Tibial nerve (tissue), 4 donors: Measurements from ENCODE around the gene TBC1D22A. TPM values are rescaled to one million over a fixed set of nuclear protein-coding genes. Genes with fewer than 3 reads are reported as not detected.

Experiments
- DNase-seq, 2 donors: peaks; one replicate each; pipeline ENCODE4 v3.0.0-alpha.2; 2019; ENCODE audit warnings: low spot score in 2 of 2
- H3K27ac ChIP-seq, 4 donors: fragments of 200-600 bp; sonication (generic) in 3 of 4; one replicate each; pipeline ENCODE4 v1.5.1; 2017 to 2019; ENCODE audit warnings: mild to moderate bottlenecking in 1 of 4
- H3K27me3 ChIP-seq, 2 donors: fragments of 200-600 bp; sonication (generic) in 1 of 2; one replicate each; pipeline versions ENCODE4 v1.5.1 to v1.6.0; 2017 to 2019
- H3K36me3 ChIP-seq, 3 donors: fragments of 200-600 bp; sonication (generic); one replicate each; pipeline ENCODE4 v1.5.1; 2018 to 2019
- H3K4me1 ChIP-seq, 4 donors: fragments of 200-600 bp; sonication (generic) in 3 of 4; one replicate each; pipeline ENCODE4 v1.5.1; 2017 to 2019
- H3K4me3 ChIP-seq, 4 donors: fragments of 200-600 bp; sonication (generic) in 3 of 4; one replicate each; pipeline ENCODE4 v1.5.1; 2017 to 2019; ENCODE audit warnings: mild to moderate bottlenecking in 1 of 4, moderate library complexity in 1 of 4
- H3K9me3 ChIP-seq, 4 donors: fragments of 200-600 bp; sonication (generic) in 3 of 4; one replicate each; pipeline ENCODE4 v1.5.1; 2017 to 2019
- EP300 ChIP-seq, 2 donors: sonication (generic); formaldehyde crosslinking; IDR thresholded peaks; one replicate each; pipeline ENCODE4 v1.6.1; 2017; ENCODE audit warnings: antibody characterized with exemption in 2 of 2, mild to moderate bottlenecking in 1 of 2
- POLR2A ChIP-seq, 2 donors: fragments of 450-650 bp; IDR thresholded peaks; one replicate each; pipeline ENCODE4 v1.6.1; 2017; ENCODE audit warnings: antibody characterized with exemption in 2 of 2, mild to moderate bottlenecking in 2 of 2, moderate library complexity in 2 of 2
- WGBS, 2 donors: methylation state at CpG; one replicate each; pipeline ENCODE4 v1.1.5; 2018; 5-methylcytosine and 5-hydroxymethylcytosine counted together
- total RNA-seq, 4 donors: library from RNA; depleted of rRNA; stranded (reverse); fragments of >200 nt; gene quantifications; one replicate each; pipeline ENCODE4 v1.1.0, GENCODE V29; 2016
- TF ChIP-seq, protein P1 (sequence below), 5 experiments: fragments of 200-600 bp in 3 of 5; fragments of 450-650 bp in 2 of 5; sonication (generic) in 3 of 5; IDR thresholded peaks; one replicate each; pipeline ENCODE4 v1.5.1; 2016 to 2019; ENCODE audit warnings: antibody characterized with exemption in 5 of 5, mild to moderate bottlenecking in 3 of 5, moderate library complexity in 2 of 5

TBC1D22A gene
- total RNA-seq, 4 donors from 2014 or later: 27.3 to 35.4 (median 29.3) TPM

DNA sequence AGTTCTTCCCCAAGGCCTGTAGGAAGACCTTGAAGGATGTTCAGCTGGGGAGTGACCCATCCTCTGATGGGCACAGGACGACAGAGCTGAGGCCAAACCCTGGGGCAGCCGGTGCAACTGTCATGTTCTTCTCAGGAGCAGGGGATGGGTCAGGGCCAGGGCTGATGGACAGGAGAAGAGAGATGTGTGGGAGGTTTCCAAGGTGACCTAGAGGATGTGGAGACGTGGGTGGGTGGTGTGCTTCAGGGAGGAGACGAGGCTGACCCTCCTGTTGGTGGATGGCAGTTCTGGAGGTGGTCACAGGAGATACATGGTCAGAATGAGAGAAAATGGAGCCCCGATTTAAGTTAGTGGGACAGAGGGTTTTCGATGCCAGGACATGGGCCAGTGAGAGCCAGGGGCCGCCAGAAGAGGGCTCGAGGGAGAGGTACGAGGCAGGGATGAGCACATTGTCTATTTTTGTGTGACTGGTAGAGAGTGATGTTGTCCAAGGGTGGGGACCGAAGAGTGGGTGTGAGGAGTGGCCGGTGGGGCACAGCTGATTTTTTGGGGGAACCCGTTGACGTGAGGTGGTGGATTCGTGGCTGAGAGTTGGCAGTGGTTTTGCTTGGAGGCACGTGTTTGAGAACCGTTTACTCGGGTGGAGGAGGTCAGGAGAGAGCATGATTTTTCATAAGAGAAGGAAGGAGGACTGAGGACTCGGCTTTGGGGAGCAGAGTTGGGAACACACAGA lies 14.6 kb downstream of the TBC1D22A start:
- 56 to 60% methylated on average over 17 to 18 of the region's 18 CpGs for WGBS, 2 donors
- Histone ChIP-seq H3K27me3 (no peaks in the 10 kb centered on the region), H3K36me3 (no peaks in the 10 kb centered on the region), H3K4me1 (peaks cover 0 to 54% (median 34%) of the 10 kb centered on the region in 4 donors), H3K9me3 (no peaks in the 10 kb centered on the region), H3K4me3 (no peak overlapping the region), H3K27ac (peak overlapping the region in 3 of 4 donors; percentile 9 to 60 (median 50))
- no peak for DNase-seq
- TF ChIP-seq EP300 (IDR thresholded peaks at IDR 0.05) (no peak), POLR2A (IDR thresholded peaks at IDR 0.05) (no peak)
- TF ChIP-seq, protein P1, sequence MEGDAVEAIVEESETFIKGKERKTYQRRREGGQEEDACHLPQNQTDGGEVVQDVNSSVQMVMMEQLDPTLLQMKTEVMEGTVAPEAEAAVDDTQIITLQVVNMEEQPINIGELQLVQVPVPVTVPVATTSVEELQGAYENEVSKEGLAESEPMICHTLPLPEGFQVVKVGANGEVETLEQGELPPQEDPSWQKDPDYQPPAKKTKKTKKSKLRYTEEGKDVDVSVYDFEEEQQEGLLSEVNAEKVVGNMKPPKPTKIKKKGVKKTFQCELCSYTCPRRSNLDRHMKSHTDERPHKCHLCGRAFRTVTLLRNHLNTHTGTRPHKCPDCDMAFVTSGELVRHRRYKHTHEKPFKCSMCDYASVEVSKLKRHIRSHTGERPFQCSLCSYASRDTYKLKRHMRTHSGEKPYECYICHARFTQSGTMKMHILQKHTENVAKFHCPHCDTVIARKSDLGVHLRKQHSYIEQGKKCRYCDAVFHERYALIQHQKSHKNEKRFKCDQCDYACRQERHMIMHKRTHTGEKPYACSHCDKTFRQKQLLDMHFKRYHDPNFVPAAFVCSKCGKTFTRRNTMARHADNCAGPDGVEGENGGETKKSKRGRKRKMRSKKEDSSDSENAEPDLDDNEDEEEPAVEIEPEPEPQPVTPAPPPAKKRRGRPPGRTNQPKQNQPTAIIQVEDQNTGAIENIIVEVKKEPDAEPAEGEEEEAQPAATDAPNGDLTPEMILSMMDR (IDR thresholded peaks at IDR 0.05): no peak

DNA sequence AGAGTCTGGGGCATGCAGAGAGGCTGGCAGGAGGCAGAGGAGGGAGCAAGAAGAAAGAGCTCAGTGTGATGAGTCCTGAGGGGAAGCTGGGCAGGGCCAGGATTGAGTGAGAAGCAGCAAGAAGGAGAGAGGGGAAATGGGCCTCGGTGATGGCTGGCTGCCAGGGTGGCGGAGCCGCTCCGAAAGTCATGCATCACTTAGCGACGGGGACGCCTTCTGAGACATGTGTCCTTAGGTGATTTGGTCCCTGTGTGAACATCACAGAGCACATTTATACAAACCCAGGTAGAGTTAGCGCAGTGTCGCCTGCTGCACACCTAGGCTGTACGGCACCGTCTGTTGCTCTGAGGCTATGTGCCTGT lies 15.1 kb downstream of the TBC1D22A start:
- no peaks in the 10 kb centered on the region for H3K27me3 ChIP-seq
- H3K4me3 ChIP-seq: no peak overlapping the region
- DNase-seq: peak in 1 of 2 donors; percentile 35
- H3K4me1 ChIP-seq: peaks cover 0 to 54% (median 34%) of the 10 kb centered on the region in 4 donors
- H3K27ac ChIP-seq: peak overlapping the region in 3 of 4 donors; percentile 5 to 60 (median 9)
- WGBS, 2 donors: 56 to 57% methylated on average over 11 of the region's 11 CpGs
- TF ChIP-seq EP300 (IDR thresholded peaks at IDR 0.05) (no peak), POLR2A (IDR thresholded peaks at IDR 0.05) (no peak)
- TF ChIP-seq, protein P1 (IDR thresholded peaks at IDR 0.05): no peak
- no peaks in the 10 kb centered on the region for H3K36me3 ChIP-seq
- no peaks in the 10 kb centered on the region for H3K9me3 ChIP-seq

DNA sequence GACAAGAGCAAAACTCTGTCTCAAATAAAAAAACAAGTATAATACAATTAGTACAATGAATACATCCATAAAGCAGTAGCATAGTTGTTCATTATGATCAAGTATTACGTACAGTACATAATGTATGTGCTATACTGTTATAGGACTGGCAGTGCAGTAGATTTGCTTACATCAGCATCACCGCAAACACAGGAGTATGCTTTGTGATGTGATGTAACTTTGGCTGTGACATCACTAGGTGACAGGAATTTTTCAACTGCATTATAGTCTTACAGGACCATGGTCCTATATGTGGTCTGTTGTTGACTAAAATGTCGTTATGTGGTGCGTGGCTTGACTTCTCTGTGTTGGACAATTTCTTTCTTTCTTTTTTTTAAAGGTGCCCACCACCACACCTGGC lies 16.6 kb downstream of the TBC1D22A start:
- Histone ChIP-seq H3K27me3 (no peaks in the 10 kb centered on the region), H3K36me3 (no peaks in the 10 kb centered on the region), H3K27ac (no peak overlapping the region), H3K4me1 (peaks cover 0 to 41% (median 29%) of the 10 kb centered on the region in 4 donors), H3K9me3 (no peaks in the 10 kb centered on the region), H3K4me3 (no peak overlapping the region)
- DNase-seq: no peak
- 95 to 99% methylated on average over 4 of the region's 4 CpGs for WGBS, 2 donors
- TF ChIP-seq EP300 (IDR thresholded peaks at IDR 0.05): no peak

DNA sequence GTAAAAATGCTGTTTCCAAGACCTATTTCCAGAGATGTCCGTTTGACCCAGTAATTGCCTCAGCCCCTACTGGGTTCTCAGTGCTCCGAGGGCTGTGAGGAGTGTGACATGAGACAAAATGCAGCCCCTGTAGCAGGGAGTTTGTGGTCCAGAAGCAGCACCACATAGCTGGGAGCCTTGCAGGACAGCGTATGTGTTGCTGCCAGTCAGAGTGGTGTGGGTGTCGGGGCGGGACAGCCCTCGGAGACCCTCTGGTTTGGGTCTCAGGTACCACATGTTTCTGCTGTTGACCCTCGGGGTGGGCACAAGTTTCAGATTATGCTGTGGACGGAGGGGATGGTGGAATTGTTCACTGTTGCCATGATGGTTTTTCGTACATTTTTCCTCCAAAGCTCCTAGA lies 17.2 kb downstream of the TBC1D22A start:
- TF ChIP-seq POLR2A (IDR thresholded peaks at IDR 0.05) (no peak), EP300 (IDR thresholded peaks at IDR 0.05) (no peak)
- TF ChIP-seq, protein P1 (IDR thresholded peaks at IDR 0.05): no peak

DNA sequence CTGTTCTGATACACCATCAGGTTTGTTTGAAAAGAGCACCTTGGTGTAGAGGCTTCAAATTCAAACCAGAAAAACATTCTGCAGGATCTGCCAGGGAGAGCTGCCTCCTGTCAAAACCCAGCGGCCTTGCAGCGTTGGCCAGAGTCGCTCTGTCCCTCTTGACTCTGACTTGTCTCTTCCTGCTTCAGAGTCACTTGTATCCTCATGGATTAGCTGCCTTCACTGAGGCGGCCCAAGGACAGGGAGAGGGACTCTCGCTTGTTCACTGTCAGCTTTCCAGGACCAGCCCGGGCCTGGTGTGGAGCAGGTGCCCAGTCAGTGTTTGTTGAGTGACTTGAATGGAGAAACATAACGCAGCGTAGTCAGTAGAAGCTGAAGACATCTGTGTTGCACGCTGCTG lies 18.0 kb downstream of the TBC1D22A start:
- WGBS, 2 donors: 88 to 89% methylated on average over 9 of the region's 9 CpGs

More for the DNA sequence above, 17.2 kb downstream of the TBC1D22A start:
- H3K27me3 ChIP-seq: no peaks in the 10 kb centered on the region
- 86 to 89% methylated on average over 9 of the region's 9 CpGs for WGBS, 2 donors
- H3K27ac ChIP-seq: no peak overlapping the region
- no peak overlapping the region for H3K4me3 ChIP-seq
- peaks cover 0 to 34% (median 25%) of the 10 kb centered on the region in 4 donors for H3K4me1 ChIP-seq
- no peaks in the 10 kb centered on the region for H3K9me3 ChIP-seq
- H3K36me3 ChIP-seq: no peaks in the 10 kb centered on the region
- DNase-seq: no peak

More for the DNA sequence above, 18.0 kb downstream of the TBC1D22A start:
- Histone ChIP-seq H3K36me3 (no peaks in the 10 kb centered on the region), H3K27me3 (no peaks in the 10 kb centered on the region), H3K9me3 (no peaks in the 10 kb centered on the region), H3K27ac (no peak overlapping the region), H3K4me1 (peaks cover 0 to 26% (median 21%) of the 10 kb centered on the region in 4 donors), H3K4me3 (no peak overlapping the region)
- no peak for TF ChIP-seq POLR2A (IDR thresholded peaks at IDR 0.05)
- TF ChIP-seq, protein P1 (IDR thresholded peaks at IDR 0.05): no peak
- TF ChIP-seq EP300 (IDR thresholded peaks at IDR 0.05): no peak
- no peak for DNase-seq
